Glutamatergic neuron (in vitro differentiated cells): Measurements from ENCODE around the gene PRMT6. TPM values are rescaled to one million over a fixed set of nuclear protein-coding genes. Genes with fewer than 3 reads are reported as not detected.
A peak's percentile ranks its signal among the peaks of the same experiment; 100 is the strongest.

Experiments
- DNase-seq: peaks from one replicate; pipeline ENCODE4 v3.0.0; 2022
- H3K27ac Mint-ChIP-seq: one replicate; pipeline ENCODE4 v1.8.0; 2020; ENCODE audit warnings: mild to moderate bottlenecking, mixed read lengths, inconsistent platforms; ENCODE audit not compliant: unreplicated experiment
- H3K27me3 Mint-ChIP-seq: one replicate; pipeline ENCODE4 v1.8.0; 2020; ENCODE audit warnings: mild to moderate bottlenecking, moderate library complexity, mixed read lengths, inconsistent platforms; ENCODE audit not compliant: unreplicated experiment
- H3K36me3 Mint-ChIP-seq: one replicate; pipeline ENCODE4 v1.8.0; 2020; ENCODE audit warnings: mild to moderate bottlenecking, mixed read lengths, inconsistent platforms; ENCODE audit not compliant: unreplicated experiment
- H3K4me1 Mint-ChIP-seq: one replicate; pipeline ENCODE4 v1.8.0; 2020; ENCODE audit warnings: mild to moderate bottlenecking, low read depth, mixed read lengths, inconsistent platforms; ENCODE audit not compliant: unreplicated experiment
- H3K4me3 Mint-ChIP-seq: one replicate; pipeline ENCODE4 v1.8.0; 2020; ENCODE audit warnings: mild to moderate bottlenecking, mixed read lengths, inconsistent platforms; ENCODE audit not compliant: unreplicated experiment
- H3K9me3 Mint-ChIP-seq: one replicate; pipeline ENCODE4 v1.8.0; 2020; ENCODE audit warnings: mild to moderate bottlenecking, moderate library complexity, mixed read lengths, inconsistent platforms; ENCODE audit not compliant: unreplicated experiment
- CTCF ChIP-seq: fragments of 200-600 bp; sonication (generic); IDR thresholded peaks from one replicate; pipeline ENCODE4 v1.5.0; 2021; ENCODE audit not compliant: partially characterized antibody, unreplicated experiment
- total RNA-seq: library from RNA; stranded (reverse); fragmentation: NEBNext Ultra II Directional; extraction: Animal tissue kit (Norgen Biotek cat#: 25700); gene quantifications from one replicate; pipeline ENCODE4 v1.2.1, GENCODE V29; 2021; ENCODE audit not compliant: unreplicated experiment

Gene PRMT6
- total RNA-seq, 1 donor from 2014 or later, result 16.8 TPM

- DNase-seq, result peak; percentile 77
- peaks cover 11% of the 10 kb centered on the region for H3K4me1 Mint-ChIP-seq
- TF ChIP-seq CTCF, result no peak
- H3K36me3 Mint-ChIP-seq, result no peaks in the 10 kb centered on the region
- H3K27me3 Mint-ChIP-seq, result peaks cover 10% of the 10 kb centered on the region
- peaks cover 14% of the 10 kb centered on the region for H3K9me3 Mint-ChIP-seq
- peak overlapping the region; percentile 96 for H3K4me3 Mint-ChIP-seq
- H3K27ac Mint-ChIP-seq, result peak overlapping the region; percentile 90
These were observed 991 bp downstream of the PRMT6 start for GRCh38 chr1:107057197-107058133.

- no peaks in the 10 kb centered on the region for H3K36me3 Mint-ChIP-seq
- H3K4me3 Mint-ChIP-seq, result peak overlapping the region; percentile 96
- peaks cover 11% of the 10 kb centered on the region for H3K4me1 Mint-ChIP-seq
- no peak overlapping the region for H3K27ac Mint-ChIP-seq
- peaks cover 10% of the 10 kb centered on the region for H3K27me3 Mint-ChIP-seq
- H3K9me3 Mint-ChIP-seq, result peaks cover 14% of the 10 kb centered on the region
- no peak for DNase-seq
- TF ChIP-seq CTCF, result no peak
These were observed 2.0 kb downstream of the PRMT6 start for GRCh38 chr1:107058245-107059032.

- no peak overlapping the region for H3K4me3 Mint-ChIP-seq
- peaks cover 2% of the 10 kb centered on the region for H3K9me3 Mint-ChIP-seq
- H3K27me3 Mint-ChIP-seq, result no peaks in the 10 kb centered on the region
- H3K36me3 Mint-ChIP-seq, result no peaks in the 10 kb centered on the region
- TF ChIP-seq CTCF, result no peak
- no peak for DNase-seq
- peaks cover 4% of the 10 kb centered on the region for H3K4me1 Mint-ChIP-seq
- no peak overlapping the region for H3K27ac Mint-ChIP-seq
These were observed 5.4 kb downstream of the PRMT6 start for GRCh38 chr1:107061886-107062285.

GRCh38 chr1:107073493-107073892 is 17.0 kb downstream of the PRMT6 start:
- H3K36me3 Mint-ChIP-seq, result no peaks in the 10 kb centered on the region
- H3K9me3 Mint-ChIP-seq, result peaks cover 1% of the 10 kb centered on the region
- no peak for DNase-seq
- TF ChIP-seq CTCF, result no peak
- H3K4me1 Mint-ChIP-seq, result no peaks in the 10 kb centered on the region
- H3K4me3 Mint-ChIP-seq, result no peak overlapping the region
- H3K27me3 Mint-ChIP-seq, result no peaks in the 10 kb centered on the region
- no peak overlapping the region for H3K27ac Mint-ChIP-seq

- H3K36me3 Mint-ChIP-seq, result no peaks in the 10 kb centered on the region
- H3K9me3 Mint-ChIP-seq, result peaks cover 1% of the 10 kb centered on the region
- H3K27me3 Mint-ChIP-seq, result no peaks in the 10 kb centered on the region
- DNase-seq, result no peak
- no peak overlapping the region for H3K4me3 Mint-ChIP-seq
- no peak overlapping the region for H3K27ac Mint-ChIP-seq
- no peaks in the 10 kb centered on the region for H3K4me1 Mint-ChIP-seq
- TF ChIP-seq CTCF, result no peak
These were observed 20.4 kb downstream of the PRMT6 start for GRCh38 chr1:107076841-107077240.
